SH-SY5Y (cell line): Measurements from ENCODE around the gene PARD3.

Experiments
- GATA2 ChIP-seq: IDR thresholded peaks from 2 replicates; pipeline ENCODE4 v1.6.1; 2011; ENCODE audit warnings: mild to moderate bottlenecking, low read depth, low read length
- GATA3 ChIP-seq: IDR thresholded peaks from 2 replicates; pipeline ENCODE4 v1.6.1; 2011; ENCODE audit warnings: low read depth, mild to moderate bottlenecking, low read length, moderate library complexity

DNA sequence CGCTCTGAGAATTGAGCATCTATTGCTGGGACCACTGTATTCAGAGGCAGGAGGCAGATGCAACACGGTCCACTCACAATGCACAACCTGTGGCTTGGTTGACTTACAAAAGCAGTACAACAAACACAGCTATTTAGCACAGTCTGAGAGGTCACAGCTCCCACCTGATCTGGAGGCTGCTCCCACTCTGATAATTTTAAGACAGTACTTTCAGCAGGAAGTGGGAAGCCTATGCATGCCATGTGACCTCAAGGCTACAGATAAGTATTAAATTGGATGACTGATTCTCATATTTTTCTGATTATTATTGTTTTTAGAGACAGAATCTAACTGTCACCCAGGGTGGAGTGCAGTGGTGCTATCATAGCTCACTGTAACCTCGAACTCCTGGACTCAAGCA is 659.3 kb downstream of the PARD3 start:
- TF ChIP-seq GATA2, result no peak
- TF ChIP-seq GATA3, result no peak
